Muscle of back (tissue), 11 donors: ENCODE results near the gene TAF13. TPM values are rescaled to one million over a fixed set of nuclear protein-coding genes. Genes with fewer than 3 reads are reported as not detected.
"Not testable (repeated sequence)": the region's sequence is repeated elsewhere in the genome, so short reads cannot be mapped to it uniquely, and the experiment has no call there.

Experiments used
- DNase-seq, 3 donors: peaks; one replicate each; pipeline versions ENCODE4 v3.0.0 to v3.0.0-alpha.2; 2013
- polyA plus RNA-seq, 10 donors: library from polyadenylated mRNA; unstranded; fragments of 120-200 nt; gene quantifications; one replicate each; pipeline ENCODE4 v1.2.1, GENCODE V29; 2013; ENCODE audit not compliant: insufficient read length in 10 of 10

TAF13 gene
- polyA plus RNA-seq, 10 donors, result 41.3 to 53.9 (median 49.9) TPM

DNA sequence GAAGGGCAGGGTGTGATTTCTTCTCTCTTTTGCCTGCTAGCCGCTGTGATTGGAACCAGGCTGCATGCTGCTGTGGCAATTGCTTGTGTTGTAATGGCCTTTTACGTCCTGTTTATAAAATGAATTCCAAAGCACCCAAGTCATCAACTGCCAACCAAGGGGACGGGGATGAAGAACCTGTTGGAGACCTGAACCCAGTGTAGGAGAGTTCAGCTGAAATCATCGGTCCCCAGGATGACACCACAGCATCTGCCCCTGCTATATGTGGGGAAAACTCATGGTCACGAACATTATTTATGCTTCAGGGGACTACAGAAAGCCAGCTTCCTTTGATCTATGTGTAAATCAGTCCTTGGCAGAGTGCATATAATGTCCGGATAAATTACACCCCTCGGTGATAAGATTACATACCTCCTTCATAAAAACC is 18.6 kb upstream of the TAF13 start:
- no peak for DNase-seq

DNA sequence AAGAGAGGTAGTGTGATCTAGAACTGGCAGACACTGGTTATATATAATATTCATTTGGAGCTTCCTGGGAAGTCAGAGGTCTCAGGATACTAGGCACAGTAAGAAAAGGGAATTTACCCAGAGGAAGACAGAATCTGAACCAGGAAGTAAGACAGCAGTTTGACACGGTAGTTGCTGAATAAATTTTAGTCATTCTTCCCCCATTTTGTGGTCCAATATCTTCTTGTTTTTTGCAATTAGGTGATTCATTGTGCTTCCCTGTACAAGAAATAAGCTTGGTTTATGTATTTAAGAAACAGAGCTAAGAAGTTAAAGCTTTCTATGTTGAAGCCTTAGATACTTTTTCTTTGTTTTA is 16.0 kb upstream of the TAF13 start:
- DNase-seq, result no peak

DNA sequence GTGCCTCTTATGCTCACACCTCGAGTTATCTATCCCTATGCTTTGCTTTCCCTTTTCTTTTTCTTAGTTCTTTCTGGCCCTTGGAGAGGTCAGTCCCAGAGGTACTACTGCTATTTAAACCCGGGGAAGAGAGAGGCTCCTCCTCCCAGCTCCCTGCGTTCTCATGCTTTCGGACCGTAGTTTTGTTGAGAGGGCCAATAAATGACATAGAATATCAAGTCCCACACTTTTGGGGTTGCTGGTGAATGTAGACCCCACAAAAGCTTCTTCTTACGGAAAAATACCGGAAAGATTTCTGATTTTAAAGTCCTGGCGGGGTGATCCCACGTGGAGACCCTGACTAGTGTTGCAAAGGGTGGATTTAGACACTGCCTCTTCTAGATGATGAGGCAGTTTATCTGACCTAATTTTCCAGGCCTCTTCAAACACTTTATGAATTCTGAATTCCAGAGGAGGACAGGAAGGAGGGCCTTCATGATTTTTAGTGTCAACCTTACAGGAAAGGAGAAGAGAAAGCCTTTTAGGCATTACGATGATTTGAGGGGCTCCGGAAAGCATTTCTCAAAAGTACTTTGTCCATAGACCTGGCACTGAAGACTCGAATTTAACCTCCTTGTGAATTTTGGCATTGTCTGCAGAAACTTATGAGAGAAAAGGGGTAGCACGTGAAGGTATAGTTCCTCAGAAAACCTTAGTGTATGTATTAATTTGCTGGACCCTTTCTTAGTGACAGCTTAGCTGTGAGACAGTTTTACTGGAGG is 15.5 kb upstream of the TAF13 start:
- DNase-seq, result no peak

DNA sequence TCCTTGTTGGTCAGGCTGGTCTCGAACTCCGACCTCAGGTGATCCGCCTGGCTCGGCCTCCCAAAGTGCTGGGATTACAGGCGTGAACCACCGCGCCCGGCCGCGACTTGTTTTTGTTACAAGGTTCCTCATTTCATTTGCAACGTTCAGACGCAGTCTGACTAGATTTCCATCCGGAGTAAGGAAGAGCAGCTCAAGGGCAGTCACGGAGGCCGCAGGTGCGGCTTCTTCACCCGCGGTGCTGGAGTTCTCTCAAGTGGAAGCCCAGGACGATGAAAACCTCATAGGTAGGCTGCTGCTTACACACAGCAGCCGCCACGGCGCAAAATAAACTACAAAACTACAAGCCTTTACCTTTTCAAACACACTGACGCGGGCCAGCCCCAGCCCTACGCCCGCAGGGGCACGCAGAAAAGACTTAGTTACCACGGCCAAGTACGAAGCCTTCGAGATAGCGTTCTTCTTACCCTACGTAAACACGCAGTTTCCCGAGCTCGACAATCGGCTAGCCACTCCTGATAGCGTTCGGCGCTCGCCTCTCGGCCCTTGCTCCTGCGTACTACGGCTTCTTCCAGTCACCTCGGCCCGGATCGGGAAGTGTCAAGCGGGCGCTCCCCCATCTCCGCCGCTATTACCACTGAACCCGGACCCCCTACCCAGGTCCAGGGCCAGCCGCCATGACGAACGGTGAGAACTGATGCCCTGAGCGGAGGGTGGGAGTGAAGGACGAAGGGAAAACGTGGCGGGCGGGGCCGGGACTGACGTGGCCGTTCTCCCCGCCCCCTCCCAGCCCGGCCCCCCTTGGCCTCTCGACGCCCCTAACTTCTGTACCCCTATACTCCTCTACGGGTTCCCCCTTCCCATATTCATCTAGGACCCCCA is 14.6 kb upstream of the TAF13 start, which contains the start of gene TMEM167B:
Gene TMEM167B (plus strand): TSS at position 569 of the 882 bp plus-strand sequence. CDS start 109 bp downstream, at position 678.
- DNase-seq, result peak; percentile 94 to 99 (median 95)

DNA sequence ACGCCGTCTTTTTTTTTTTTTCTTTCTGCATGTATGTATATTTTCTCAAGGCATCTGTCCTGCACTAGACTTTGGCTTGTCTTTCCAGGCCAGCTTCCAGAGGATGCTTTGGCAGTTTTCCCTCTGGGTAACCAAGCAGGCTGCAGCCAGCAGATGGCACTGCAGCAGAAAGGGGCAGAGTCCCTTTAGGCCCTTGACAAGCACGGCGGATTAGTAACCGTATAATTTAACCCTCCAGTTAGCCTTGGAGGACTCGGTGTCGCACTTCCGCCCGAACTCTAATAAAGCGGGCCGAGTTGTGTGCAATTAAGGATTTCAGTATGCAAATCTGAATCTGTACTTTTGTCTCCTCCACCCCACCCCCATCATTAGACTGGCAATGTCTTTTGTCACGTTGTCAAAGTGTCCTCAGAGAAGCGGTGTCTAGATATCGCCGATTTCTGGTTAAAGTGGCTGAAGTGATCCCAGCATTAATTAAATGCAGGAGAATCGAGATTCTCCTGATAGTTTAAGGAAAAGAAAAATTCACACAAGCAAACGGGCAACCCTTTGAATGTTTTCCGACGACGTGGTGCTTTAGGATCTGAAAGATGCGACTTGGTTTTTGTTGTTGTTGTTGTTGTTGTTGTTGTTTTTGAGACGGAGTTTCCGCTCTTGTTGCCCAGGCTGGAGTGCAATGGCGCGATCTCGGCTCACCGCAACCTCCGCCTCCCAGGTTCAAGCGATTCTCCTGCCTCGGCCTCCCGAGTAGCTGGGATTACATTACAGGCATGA is 13.6 kb upstream of the TAF13 start:
- DNase-seq, result peak; percentile 67 to 78 (median 72)

DNA sequence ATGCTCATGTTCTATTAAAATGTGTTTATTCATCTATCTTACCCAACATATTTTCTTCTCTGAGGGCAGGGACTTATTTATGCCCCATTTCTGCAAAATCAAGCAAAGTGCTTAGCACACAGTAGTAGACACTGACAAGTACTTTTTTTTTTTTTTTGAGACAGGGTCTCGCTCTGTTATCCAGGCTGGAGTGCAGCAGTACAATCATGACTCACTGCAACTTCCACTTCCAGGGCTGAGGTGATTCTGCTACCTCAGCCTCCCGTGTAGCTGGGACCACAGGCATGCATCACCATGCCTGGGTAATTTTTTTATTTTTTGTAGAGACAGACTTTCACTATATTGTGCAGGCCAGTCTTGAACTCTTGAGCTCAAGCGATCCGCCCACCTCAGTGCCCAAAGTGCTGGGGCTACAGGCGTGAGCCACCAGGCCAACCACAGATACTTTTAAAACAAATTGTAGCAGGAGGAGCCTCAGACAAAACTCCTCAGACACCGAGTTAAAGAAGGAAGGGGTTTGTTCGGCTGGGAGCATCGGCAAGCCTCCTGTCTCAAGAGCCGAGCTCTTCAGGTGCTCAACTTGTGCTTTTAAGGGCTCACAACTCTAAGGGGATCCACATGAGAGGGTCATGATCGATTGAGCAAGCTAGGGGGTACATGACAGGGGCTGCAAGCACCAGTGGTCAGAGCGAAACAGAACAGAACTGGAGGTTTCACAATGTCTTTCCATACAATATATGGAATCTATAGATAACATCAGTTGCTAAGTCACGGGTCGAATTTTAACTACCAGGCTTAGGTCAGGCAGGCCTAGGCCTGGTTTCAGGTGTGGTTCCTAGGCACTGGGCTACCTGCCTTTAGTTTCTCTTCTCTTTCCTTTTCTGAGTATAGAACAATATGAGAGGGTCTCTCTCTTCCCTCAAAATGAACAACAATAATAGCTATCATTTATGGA is 9.0 kb upstream of the TAF13 start:
- no peak for DNase-seq

DNA sequence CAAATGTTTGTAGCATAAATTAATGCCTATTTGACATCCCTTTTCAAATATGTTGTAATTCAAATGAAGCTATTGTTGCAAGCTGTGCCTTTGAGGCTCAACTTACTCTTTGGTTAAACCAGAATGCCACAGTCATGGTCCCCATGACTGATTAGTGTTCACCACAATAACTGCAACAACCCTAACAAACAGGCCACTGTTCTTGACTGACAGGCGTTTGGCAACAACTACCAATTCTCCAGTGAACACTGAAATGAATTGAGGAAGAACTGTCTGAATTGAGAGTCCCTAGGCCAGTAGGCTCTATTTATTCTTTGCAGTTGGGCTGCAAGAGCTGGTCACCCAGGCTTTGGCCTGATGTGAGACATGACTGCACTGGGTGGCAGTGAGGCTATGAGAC is 8.1 kb upstream of the TAF13 start:
- DNase-seq, result no peak

DNA sequence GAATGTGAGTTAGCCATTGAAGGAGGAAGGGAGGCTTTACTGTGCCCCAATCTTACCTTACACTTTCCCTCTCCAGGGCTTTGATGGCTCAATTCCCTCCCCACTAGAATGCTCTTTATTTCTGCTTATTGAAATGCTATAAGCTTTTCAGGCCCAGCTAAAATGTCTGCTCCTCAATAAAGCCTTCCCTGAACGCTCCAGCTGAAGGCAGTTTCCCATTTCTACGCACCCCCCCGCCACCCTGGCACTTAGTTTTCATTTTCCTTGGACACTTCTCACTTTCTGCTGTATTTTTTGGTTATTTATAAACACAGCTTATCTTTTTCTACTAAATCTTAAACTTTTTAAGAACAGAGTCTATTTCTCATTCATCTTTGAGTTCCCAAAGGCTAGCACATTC is 7.7 kb upstream of the TAF13 start:
- DNase-seq, result no peak

DNA sequence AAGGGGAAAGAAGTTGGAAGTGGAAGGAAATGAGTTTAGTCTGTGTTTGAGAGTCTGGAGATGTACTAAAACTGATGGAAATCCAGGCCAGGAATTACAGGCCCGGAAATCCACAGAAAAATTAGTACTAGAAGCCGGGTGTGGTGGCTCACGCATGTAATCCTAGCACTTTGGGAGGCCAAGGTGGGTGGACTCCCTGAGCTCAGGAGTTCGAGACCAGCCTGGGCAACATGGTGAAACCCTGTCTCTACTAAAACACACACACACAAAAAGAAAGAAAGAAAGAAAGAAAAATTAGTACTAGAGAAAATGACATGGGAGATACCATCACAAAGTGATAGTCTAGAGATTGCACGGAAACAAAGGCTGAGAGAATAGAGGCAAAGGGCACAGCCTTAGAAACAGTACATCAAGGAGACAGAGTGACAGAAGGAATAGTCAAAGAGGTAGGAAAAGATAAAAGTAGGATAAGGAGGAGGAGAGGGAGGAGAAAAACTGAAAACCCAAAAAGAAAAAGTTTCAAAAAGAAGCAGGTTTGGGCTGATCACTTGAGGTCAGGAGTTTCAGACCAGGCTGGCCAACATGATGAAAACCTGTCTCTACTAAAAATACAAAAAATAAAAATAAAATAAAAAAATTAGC is 4.8 kb upstream of the TAF13 start:
- DNase-seq, result no peak

DNA sequence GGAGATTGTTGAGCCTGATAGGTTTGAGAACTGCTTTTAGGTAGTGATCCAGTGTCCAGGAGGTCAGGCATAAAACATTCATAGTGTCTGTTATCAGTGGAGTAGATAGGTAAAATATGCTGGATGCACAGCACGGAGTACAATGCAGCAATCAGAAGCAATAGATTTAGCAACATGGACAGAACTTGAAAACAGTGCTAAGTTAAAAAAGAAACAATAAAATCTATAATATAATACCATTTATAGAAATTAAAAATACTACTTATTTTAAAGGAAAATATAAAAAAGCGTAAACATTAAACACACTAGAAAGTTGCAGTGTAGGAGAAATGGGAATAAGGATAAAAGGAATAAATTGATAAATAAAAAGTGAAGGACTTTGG is 3.4 kb upstream of the TAF13 start:
- DNase-seq, result no peak

DNA sequence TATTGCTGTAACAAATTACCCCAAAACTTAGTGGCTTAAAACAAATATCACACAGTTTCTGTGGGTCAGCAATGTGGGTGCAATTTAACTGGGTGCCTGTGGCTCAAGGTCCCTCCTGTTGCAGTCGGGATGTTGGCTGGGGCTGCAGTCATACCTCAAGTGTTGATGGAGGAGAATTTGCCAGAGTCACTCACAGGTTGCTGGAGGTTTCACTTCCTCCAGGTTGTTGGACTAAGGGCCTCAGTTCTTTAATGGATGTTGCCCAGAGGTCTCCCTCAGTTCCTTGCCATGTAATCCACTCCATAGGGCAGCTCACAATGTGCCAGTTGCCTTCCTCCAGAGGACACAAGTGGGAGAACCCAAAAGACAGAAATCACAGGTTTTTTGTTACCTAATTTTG is 2.5 kb upstream of the TAF13 start:
- DNase-seq, result no peak

DNA sequence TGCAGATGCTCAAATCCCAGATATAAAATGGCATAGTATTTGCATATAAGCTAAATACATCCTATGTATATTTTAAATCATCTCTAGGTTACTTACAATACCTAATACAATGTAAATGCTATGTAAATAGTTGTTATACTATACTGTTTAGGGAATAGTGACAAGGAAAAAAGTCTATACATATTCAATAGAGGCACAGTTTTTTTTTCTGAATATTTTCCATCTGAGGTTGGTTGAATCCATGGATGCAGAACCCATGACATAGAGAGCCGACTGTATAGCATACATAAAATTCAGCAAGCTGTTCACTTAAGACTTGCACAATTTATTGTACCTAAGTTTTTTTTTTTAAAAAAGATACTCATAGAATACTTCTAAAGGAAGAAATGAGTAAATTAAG is 6.5 kb downstream of the TAF13 start:
- no peak for DNase-seq

DNA sequence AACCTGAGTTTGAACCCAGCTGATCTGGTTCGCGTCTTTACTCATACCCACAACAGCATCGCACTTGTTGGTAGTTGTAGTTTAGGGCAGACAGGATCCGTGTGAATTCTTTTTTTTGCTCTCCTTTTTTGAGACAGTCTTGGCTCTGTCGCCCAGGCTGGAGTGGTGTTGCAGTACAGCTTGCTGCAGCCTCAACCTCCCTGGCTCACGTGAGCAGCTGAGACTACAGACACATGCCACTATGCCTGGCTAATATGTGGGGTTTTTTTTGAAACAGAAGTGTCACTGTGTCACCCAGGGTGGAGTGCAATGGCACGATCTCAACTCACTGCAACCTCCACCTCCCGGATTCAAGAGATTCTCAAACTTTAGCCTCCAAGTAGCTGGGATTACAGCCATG is 7.9 kb downstream of the TAF13 start:
- DNase-seq, result no peak

DNA sequence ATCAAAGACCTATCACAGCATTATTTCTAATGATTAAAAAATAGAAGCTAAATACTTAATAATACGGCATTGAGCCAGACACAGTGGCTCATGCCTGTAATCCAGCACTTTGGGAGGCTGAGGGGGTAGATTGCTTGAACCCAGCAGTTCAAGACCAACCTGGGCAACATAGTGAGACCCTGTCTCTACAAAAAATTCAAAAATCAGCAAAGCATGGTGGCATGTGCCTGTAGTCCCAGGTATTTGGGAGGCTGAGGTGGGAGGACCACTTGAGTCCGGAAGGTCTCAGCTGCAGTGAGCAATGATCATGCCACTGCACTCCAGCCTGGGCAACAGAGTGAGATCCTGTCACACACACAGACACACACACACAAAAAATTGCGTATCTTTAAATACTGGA is 10.7 kb downstream of the TAF13 start:
- no peak for DNase-seq

DNA sequence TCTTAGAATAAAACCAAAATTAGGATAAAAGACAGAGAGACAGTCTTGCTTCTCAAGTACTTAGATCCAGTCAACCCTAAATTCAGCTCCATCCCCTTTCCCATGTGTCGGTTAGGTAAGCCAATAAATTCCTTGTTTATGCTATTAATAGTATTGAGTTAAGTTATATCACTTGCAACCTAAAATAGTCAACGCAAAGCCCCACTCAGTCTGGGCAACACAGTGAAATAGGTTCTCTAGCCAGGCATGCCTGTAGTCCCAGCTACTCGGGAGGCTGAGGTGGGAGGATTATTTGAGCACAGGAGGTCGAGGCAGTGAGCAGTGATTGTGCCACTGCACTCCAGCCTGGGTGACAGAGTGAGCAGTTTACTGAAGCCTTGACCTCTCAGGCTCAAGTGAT is 14.6 kb downstream of the TAF13 start:
- DNase-seq, result no peak

DNA sequence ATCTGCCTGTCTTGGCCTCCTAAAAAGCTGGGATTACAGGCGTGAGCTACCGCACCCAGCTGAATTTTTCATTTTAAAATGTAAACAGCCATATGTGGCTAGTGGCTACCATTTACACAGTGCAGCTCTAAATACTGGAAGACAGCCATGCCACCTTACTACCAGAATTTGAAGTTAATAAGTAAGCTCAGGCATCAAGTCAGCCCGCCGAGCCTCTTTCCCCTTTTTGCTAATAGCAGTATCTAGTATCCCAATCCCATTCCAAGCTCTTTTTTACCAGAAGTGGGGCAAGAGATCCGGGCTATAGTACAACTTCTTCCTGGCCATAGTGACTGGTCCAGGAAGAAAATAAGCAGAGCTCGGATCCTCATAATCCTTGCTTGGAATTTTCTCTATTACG is 15.1 kb downstream of the TAF13 start:
- no peak for DNase-seq

DNA sequence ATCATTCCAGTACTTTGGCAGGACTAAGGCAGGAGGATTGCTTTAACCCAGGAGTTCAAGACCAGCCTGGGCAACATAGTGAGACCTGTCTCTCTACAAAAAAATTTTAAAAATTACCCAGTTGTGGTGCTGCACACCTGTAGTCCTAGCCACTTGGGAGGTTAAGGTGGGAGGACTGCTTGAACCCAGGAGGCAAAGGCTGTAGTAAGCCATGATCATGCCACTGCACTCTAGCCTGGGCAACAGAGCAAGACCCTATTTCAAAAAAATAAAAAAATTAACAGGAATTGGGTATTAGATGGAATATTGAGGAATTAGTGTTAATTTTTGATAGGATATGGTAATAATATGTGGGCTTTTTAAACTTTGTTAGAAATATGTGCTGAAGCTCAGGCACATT is 16.8 kb downstream of the TAF13 start:
- no peak for DNase-seq

DNA sequence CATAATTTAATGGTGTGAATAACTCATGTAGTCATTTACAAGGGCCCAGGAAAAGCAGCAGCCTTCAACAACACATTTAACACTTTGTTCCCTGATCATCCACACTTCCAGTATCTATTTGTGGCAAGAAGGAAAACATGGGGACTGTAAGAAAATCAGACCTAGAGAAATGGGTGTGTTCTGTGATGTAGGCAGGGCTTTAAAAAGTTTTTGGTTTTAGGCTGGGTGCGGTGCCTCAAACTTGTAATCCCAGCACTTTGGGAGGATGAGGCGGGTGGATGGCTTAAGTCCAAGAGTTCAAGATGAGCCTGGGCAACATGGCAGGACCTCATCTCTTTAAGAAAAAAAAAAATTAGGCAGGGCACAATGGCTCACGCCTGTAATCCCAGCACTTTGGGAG is 19.7 kb downstream of the TAF13 start:
- no peak for DNase-seq

DNA sequence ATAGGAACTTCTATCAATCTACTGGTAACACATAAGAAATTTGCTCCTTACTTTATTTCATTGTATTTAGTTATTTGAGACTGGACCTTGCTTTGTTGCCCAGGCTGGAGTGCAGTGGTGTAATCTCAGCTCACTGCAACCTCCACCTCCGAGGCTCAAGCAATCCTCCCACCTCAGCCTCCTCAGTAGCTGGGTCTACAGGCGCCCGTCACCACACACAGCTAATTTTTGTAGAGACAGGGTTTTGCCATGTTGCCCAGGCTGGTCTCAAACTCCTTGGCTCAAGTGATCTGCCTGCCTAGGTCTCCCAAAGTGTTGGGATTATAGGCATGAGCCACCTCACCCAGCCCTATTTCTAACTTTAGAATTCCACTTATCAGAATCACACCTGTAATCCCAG is 23.7 kb downstream of the TAF13 start:
- DNase-seq, result not testable (repeated sequence)

DNA sequence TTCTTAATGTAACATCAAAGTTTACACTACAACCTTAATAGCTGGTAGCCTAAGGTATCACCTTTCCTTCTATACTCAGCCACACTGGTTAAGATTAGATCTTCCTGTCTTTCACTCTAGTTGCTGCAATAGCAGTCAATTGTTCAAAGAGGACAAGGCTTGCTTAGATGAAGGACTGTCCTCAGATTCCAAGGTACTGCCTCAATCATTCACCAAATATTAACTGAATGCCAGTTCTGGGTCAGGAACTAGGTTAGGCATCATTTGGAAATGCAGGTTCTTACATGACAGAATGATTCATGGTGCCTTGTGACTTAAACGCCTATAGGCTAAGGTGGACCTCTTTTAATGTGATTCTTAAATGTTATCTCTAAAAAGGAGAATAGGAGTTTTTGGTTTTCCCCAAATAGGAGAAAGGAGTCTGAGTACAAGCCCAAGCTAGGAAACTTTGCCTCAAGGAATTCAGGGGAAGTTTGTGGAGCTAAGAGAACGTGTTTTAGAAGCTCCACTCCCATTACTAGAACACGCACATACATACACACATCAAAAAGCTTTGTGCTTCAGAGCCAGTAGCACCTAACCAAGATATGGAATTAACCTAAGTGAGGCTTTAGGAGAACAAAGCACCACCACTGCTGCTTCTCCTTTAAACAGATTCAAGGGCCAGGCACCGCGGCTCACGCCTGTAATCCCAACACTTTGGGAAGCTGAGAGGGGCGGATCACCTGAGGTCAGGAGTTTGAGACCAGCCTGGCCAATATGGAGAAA is 25.4 kb downstream of the TAF13 start:
- no peak for DNase-seq
